ENCODE results near the gene SLC7A4.

SLC7A4 gene

GRCh38 chr22:20995329-20996030 is 36.9 kb downstream of the SLC7A4 start:
- DNase-seq, result no peak

- no peak for DNase-seq
Measured at GRCh38 chr22:20994902-20995241, 37.5 kb downstream of the SLC7A4 start.

- no peak for DNase-seq
Measured at GRCh38 chr22:20994128-20994901, 38.0 kb downstream of the SLC7A4 start.

- no peak for DNase-seq
Measured at GRCh38 chr22:20993304-20994127, 38.8 kb downstream of the SLC7A4 start.

DNA sequence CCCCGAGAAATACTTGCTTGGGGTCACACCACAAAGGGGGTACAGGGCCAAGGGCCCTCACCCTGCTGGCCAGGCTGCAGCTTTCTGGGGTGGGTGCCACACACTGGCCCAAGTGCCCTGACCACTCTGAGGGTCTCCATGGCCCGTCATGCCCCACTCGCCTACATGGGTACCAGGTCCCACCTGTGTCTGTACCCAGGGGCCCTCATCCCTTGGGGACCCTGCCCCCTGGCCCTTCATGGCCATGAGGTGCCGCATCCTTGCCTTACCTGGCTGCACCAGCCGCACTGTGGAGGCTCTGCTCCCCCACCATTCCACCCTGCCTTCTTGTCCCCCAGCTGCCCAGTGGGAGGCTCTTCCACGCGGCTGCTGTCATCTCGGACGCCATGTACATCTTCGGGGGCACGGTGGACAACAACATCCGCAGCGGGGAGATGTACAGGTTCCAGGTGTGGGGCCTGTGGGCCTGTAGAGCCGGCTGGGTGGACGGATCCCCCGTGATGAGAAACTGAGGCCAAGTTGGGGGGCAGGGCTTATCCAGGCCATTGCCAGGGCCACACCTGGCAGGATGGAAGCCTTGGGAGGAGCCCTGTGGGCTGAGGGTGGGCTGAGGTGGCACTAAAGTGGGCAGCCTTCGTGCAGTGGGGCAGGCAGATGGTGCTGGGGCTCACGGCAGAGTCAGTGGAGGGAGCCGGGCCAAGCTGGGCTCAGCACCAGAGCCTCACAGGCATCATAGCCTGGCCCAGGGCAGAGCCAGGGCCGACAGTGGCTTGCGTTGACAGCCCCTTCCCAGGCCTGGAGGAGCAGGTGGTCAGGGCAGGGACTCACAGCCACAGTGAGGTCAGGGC is 39.7 kb downstream of the SLC7A4 start:
- no peak for DNase-seq

DNA sequence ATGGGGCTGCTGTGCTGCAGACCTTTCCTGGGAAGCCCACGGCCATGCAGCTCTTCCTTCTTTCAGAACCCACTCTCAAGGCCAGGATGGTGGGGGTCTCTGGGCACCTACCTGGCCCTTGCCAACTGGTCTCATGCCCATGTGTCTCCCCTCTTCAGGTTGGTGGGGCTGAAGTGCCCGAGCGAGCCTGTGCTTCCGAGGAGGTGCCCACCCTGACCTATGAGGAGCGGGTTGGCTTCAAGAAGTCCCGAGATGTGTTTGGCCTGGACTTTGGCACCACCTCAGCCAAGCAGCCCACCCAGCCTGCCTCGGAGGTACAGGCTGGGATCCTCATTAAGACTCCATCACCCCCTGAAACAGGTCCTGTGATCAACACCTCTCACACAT is 40.3 kb downstream of the SLC7A4 start:
- DNase-seq, result no peak

- no peak for DNase-seq
Measured at GRCh38 chr22:20991252-20992055, 40.9 kb downstream of the SLC7A4 start.

DNA sequence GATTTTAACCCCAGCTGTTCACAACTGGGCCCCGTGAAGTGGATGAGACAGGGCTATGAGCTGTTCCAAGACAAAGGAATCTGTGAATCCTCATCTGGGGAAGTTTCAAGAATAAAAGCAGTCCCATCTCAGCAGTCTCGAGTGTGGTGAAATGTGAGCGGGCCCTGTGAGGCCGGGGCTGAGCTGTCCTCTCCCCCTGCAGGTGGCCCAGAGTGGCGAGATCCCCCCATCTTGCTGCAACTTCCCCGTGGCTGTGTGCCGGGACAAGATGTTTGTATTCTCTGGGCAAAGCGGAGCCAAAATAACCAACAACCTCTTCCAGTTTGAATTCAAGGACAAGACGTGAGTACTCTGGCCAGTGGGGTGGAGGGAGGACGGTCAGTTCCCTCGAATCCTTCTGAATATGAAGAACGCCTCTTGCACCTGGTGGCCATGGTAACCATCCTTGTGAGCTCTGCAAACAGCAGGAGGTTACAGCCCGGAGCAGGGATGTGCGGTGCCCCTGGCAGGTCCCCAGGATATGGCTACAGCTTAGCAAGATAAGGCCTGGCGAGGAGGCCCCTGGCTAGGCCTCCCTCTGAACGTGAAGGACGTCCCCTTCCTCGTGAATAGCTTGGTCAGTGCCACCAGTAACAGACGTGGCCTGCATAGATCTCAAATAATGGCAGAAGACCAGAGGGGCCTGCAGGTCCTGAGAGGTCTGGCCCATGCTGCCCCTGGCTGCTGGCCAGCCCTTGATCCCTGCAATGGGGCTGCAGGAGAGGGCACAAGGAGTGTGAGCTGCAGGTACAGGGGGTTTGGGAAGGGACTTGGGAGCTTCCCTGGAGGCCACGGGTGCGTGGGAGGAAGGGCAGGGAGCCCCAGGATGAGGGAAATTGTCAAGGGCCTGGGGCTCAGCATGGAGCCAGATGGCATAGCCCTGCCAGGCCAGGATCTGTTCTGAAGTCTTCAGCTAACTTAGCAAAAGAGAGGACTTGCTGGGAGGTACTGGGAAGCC is 41.9 kb downstream of the SLC7A4 start:
- DNase-seq, result no peak

GRCh38 chr22:20989323-20990138 is 42.8 kb downstream of the SLC7A4 start:
- DNase-seq, result no peak

DNA sequence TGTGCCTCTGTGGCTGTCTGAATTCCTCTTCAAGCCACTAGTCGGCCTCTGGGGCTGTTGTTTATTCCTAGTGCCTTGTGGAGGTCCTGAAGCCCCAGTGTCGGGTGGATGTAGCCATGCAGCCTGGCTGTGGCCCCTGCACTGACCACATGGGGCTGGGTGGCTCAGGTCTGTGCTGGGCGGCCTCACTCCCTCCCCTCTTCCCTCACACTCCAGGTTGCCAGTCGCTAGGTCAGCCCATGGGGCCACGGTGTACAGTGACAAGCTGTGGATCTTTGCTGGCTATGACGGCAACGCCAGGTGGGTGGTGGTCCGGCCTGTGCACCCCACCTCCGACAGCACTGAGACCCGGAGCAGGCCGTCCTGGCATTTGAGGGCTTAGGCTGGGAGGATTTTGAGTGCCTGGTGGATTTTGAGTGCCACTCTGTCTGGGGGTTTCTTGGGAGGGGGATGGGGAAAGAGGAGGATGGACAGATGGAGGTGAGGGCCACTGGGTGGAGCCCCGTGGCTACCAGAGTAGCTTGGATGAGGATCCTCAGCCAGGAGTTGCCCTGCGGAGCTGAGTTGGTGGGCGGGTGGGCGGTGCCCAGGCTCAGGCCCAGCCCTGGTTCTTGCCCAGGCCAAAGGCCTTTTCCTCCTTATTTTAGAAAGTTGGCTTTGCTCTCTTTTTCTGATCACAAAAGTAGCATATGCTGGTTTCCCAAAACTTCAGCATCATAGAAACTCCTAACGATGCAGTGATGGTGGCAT is 43.6 kb downstream of the SLC7A4 start:
- DNase-seq, result no peak

- DNase-seq, result no peak
Measured at GRCh38 chr22:20987375-20987774, 45.0 kb downstream of the SLC7A4 start.

DNA sequence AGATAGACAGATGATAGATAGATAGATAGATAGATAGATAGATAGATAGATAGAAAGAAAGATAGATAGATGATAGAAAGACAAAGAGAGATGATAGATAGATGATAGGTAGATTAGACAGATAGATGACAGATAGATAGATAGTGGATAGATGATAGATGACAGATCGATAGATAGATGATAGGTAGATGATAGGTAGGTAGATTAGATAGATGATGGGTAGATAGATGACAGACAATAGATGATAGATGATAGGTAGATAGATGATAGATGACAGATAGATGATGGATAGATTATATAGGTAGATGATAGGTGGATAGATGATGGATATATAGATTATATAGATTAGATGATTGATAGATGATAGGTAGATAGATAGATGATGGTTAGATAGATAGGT is 46.0 kb downstream of the SLC7A4 start:
- DNase-seq, result no peak

DNA sequence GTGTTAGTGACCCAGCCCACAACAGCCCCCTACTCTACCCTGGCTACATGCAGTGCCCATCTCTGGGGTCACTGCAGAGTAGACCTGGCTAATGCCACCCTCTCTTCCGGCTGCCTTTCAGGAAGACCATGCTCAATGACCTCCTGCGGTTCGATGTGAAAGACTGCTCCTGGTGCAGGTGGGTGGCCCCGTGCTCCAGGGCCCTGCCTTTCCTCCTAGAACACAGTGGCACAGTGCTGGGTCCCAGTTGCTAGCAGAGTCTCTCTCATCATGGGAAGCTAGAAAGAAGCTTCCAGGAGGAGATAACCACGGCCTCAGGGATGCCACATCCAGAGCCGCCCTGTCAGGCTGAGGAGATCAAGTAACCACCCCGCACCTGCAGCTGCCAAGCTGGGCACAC is 46.6 kb downstream of the SLC7A4 start:
- no peak for DNase-seq

DNA sequence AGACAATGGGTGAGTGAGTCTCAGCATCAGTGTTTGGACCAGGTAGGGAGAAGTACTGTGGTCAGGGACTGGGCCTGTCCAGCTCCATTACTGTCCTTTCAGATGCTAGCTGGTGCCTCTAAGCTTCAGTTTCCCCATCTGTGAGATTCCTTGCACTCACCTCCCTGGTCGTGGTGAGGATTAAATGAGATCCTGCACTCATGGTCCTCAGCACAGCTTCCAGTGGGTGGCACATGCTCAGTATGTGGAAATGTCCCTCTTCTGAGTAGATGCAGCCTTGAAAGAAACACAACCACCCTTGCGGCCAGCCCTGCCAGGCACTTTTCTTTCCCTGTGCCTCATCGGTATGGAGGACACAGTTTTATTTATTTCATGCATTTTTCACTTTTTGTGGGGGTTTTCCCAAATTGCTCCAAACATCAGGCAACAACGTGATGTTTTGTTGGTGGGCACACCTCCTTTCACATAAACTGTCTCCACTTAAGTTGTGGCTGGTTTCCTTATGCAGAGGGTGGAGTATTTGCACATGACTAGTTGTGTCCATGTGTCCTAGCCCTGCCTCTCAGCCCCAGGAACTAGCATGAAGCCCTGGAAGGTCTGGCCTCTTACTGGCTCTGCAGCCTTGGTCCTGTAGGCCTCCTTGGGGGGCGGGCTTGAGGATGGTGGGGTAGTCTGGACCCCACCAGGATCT is 49.1 kb downstream of the SLC7A4 start:
- DNase-seq, result no peak

GRCh38 chr22:20982563-20982882 is 49.8 kb downstream of the SLC7A4 start:
- DNase-seq, result no peak

DNA sequence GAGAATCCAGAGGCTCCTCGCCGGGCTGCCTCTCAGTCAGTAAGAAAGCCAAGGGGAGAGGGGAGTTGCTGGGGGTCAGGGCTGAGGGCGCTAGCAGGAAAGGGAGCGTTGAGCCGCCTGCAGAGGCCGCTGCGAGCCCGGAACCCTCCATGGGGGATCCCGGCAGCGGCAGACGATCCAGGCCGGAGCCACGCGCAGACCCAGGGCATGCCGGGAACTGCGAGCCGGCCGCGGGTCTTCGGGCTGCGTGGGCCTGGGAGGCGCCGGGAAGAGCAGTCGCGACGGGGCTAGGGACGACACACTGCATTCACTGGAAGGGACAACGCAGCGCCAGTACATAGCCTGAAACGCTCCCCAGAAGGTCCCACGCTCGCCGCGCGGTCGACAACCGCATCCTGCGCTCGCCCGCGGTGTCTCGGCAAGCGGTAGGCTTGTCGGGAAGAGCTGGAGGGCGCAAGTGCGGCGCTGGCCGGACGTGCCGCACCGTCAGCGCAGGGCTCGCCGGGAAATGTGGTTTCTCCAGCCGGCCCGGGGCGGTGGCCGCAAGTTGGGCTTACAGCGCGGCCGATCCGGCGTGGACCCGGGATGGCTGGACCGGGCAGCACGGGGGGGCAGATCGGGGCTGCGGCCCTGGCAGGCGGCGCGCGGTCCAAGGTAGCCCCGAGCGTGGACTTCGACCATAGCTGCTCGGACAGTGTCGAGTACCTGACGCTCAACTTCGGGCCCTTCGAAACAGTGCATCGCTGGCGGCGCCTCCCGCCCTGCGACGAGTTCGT is 50.4 kb downstream of the SLC7A4 start, which contains the start of gene LZTR1:
Gene LZTR1 (plus strand): TSS at position 511 of the 776 bp plus-strand sequence. CDS start 75 bp downstream, at position 586.
- DNase-seq, result peak; percentile 86 to 93 (median 88)

DNA sequence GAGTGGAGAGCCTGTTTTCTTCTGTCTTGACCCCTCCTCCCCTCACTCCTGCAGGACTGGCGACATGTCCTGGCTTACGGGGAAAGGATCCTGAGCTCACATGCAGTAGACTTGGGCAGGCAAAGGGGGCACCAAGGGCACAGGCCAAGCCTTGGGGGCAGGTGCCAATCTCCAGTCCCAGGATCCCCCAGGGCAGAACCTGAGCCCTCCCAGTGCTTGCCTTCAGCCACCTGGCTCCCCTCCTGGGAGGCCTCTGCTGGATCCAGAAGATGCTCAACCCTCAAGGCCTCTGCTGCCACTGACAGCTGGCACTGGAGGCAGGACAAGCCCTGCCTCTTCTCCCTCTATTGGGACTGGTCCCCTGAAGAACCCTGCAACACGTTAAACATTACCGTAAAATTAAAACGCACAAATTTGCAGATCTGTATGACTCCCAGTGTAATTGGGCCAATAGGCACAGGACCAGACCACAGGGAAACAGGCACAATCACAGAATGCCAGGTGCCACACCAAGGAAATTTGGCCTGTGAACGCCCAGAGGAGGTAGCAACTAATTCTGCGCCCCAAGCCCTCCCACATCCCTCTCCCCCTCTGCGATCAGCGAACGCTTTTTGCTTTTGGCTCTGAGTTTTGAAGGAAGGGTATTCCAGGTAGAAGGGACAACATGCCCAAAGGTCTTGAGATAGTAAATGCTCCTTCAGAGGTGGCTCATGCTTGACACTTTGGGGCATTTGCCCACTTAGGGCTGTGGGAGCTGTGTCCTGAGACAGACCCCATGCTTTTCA is 51.2 kb downstream of the SLC7A4 start:
- DNase-seq, result no peak

Measured in suppressor macrophage treated with lipopolysaccharide for 1 hour (primary cell).